ENCODE measurements around the gene MAST3.

DNA sequence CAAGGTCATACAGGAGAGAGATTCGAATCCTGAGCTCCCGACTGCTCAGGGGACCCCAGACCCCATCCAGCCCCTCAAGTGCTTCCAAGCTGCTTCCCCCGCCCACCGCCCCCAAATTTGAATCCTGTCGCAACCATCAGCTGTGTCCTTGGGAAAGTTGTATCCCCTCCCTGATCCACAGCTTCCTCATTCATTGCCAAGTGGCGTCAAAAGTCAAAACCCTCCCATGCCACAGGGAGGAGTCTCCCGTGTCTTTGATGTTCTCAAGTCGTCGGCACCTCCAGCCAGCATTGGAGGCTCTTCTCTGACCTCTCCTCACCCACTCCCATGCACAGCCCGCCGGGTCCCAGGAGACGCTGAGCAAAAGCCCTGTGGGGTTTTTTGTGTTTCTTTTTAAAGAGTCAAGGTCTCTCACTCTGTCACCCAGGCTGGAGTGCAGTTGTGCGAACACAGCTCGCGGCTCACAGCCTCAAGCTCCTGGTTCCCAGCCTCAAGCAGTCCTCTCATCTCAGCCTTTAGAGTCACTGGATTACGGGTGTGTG lies 73.2 kb downstream of the MAST3 start:
- TF ChIP-seq, protein P1, sequence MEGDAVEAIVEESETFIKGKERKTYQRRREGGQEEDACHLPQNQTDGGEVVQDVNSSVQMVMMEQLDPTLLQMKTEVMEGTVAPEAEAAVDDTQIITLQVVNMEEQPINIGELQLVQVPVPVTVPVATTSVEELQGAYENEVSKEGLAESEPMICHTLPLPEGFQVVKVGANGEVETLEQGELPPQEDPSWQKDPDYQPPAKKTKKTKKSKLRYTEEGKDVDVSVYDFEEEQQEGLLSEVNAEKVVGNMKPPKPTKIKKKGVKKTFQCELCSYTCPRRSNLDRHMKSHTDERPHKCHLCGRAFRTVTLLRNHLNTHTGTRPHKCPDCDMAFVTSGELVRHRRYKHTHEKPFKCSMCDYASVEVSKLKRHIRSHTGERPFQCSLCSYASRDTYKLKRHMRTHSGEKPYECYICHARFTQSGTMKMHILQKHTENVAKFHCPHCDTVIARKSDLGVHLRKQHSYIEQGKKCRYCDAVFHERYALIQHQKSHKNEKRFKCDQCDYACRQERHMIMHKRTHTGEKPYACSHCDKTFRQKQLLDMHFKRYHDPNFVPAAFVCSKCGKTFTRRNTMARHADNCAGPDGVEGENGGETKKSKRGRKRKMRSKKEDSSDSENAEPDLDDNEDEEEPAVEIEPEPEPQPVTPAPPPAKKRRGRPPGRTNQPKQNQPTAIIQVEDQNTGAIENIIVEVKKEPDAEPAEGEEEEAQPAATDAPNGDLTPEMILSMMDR (IDR thresholded peaks at IDR 0.05; ENCODE audit: low read depth, low read length), result no peak
- no peak for TF ChIP-seq POLR2A (IDR thresholded peaks at IDR 0.05; ENCODE audit: extremely low read depth, insufficient read length)
- TF ChIP-seq, protein P2, sequence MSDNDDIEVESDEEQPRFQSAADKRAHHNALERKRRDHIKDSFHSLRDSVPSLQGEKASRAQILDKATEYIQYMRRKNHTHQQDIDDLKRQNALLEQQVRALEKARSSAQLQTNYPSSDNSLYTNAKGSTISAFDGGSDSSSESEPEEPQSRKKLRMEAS (IDR thresholded peaks at IDR 0.05; ENCODE audit: low read depth, low read length), result no peak
- no peak for TF ChIP-seq MYC (IDR thresholded peaks at IDR 0.05; ENCODE audit: low read depth, low read length)

Data from NB4 (cell line).